GM18907 (cell line): ENCODE measurements around the gene STMN3.
A peak's percentile ranks its signal among the peaks of the same experiment; 100 is the strongest.
"Not testable (repeated sequence)": the region's sequence is repeated elsewhere in the genome, so short reads cannot be mapped to it uniquely, and the experiment has no call there.

Experiments
- ATAC-seq: cut with Tn5 transposase; IDR thresholded peaks from one replicate; pipeline ENCODE4 v1.9.1; 2021; ENCODE audit warnings: mild to moderate bottlenecking, moderate library complexity; ENCODE audit not compliant: unreplicated experiment

Gene STMN3

DNA sequence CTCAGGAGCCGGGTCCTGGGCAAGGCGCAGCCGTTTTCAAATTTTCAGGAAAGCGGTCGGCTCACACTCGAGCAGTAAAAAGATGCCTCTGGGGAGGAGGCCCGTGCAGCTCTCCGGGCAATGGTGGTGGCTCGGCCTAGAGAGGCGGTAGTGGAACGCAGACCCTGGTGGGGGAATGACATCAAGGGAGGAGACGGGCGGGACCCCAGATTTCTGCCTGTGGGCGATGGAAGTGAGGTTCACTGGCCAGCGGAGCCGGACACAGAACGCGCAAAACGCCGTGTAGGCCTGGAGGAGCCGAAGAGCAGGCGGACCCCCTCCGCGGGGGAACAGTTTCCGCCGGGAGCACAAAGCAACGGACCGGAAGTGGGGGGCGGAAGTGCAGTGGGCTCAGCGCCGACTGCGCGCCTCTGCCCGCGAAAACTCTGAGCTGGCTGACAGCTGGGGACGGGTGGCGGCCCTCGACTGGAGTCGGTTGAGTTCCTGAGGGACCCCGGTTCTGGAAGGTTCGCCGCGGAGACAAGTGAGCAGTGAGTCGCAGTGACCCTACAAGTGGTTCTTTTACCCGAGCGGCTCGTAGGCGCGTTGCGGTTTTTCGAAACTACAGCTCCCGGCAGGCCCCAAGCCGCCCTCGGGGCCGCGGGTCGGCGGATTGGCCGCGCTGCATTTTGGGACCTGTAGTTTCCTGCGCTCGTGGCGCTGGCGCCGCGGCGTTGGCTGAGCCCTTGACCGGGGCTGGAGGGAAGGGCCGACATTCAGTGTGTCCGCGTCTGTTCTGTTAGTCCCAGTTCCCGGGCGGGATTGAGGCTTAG lies 4.9 kb upstream of the STMN3 start, which contains the start of gene RTEL1:
Gene RTEL1, plus strand, starts transcription at position 376 of the 812 bp plus-strand sequence. CDS start 1,091 bp downstream, outside the sequence.
- peak; percentile 83 for ATAC-seq

GRCh38 chr20:63657260-63657936 lies 4.2 kb upstream of the STMN3 start:
- peak; percentile 2 for ATAC-seq

DNA sequence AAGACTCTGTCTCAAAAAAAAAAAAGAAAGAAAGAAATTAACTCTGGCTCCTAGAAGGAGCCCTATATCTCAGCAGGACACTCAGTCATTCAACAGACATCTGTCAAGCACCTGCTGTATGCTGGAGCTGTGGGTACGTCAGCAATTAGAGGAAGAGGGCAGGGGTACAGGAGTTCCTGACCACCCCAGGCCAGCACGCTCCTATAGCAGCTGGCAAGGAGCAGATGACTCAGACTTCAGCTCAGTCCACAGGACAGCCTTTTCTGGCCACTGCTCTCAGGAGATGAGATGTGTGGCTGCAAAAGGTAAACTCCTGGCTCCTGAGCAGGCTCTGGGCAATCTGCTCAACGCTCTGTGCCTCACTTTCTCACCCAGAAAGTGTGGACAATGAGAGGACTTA lies 3.2 kb upstream of the STMN3 start:
- ATAC-seq, result no peak

DNA sequence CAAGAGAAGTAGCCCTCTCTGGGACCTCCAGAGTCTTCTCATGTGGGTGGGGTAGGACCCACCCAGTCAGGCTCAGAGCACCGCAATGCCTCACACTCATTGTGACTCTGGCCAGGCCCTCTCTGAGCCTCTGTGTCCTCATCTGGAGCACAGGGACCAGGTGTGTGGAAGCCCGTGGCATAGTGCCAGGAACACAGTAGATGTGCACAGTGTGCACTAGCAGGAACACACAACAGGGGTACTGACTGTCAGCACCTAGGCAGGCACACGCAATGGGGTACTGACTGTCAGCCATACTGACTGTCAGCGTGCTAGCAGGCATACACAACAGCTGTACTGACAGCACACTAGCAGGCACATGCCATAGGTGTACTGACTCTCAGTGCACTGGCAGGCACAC lies 2.0 kb upstream of the STMN3 start:
- no peak for ATAC-seq

DNA sequence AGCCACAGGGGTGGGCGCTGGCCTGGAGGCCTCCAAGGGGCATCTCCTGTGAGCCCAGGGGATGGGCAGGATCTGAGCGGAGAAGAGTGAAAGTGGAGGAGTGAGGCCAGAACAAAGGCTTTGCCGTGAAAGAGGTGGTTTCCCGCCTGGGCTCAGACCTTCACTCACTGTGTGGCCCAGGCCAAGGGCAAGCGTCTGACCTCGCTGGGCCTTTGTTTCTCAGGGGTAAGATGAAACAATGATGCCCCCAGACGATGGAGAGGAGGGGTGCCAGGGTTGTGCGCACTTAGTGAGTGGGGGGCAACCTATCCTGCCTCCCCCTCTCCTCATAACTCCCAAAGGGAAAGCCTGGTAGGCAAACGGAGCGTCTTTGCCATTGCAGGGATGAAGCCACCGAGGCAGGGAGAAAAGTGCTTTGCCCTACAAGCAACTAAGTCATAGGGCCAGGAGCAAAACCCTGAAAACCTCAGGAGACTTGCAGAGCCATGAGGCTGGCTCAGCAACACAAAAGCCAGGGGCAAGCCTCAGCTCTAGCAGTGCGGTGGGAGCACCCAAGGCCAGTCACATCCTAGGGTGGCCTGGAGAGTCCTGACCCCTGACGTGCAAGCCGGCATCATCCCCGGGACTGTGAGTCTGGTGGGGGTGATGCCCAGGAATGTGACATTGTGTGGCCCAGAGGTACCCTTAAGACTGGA lies 897 bp upstream of the STMN3 start:
- ATAC-seq, result no peak

DNA sequence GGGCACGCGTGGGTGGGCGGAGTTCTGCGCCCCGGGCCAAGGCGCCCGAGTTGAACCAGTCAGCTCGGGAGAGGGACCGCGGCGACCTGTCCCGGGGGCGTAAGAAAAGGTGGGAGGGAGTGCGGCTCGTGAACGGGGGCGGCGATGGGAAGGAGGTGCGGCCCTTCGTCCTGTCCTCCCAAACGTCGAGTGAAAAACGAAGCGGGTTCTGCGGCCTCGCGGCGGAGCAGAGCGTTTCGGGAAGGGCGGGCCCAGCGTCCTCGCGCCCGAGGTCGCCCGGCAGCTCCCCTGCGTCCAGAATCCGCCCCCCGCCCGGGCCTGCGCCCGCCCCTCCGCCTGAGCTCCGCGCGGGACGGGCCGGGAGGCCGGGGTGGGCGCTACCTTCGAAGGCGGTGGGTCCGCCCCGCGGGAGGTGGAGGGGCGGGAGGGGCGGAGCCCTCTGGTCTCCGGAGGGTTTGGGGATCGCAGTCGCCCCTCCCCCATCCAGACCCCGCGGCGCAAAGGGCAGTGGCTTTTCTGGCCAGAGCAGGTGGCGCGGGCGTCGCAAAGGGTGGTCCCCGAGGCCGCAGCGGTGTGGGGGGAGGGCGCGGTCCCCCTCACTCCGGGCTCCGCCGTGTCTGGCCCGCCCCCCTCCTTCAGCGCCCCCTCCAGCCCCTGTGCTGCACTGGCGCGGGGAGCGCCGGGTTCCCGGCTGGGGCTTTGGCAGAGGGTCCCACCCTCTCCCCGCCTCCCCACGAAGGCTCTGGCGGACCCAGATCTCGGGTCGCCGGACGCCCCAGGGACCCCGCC lies 838 bp downstream of the STMN3 start:
- no peak for ATAC-seq

DNA sequence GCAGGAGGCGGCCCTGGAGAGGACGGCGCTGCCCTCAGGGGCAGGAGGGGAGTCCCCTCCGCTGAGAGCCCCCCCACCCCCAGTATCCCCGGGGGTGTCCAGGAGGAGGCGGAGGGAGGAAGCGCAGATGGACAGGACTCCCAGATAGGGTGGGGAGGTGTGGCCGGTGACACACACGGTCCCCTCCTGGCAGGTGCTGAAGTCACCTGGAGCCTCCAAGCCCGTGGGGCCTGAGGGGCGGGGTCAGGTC lies 1.4 kb downstream of the STMN3 start:
- no peak for ATAC-seq

DNA sequence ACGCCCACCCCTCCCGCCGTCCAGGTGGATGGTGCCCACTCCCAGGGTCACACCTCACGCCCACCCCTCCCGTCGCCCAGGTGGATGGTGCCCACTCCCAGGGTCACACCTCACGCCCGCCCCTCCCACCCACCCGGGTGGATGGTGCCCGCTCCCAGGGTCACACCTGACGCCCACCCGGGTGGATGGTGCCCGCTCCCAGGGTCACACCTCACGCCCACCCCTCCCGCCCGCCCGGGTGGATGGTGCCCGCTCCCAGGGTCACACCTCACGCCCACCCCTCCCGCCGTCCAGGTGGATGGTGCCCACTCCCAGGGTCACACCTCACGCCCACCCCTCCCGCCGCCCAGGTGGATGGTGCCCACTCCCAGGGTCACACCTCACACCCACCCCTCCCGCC lies 2.7 kb downstream of the STMN3 start:
- ATAC-seq, result not testable (repeated sequence)

GRCh38 chr20:63648895-63649589 lies 4.2 kb downstream of the STMN3 start:
- ATAC-seq, result no peak

DNA sequence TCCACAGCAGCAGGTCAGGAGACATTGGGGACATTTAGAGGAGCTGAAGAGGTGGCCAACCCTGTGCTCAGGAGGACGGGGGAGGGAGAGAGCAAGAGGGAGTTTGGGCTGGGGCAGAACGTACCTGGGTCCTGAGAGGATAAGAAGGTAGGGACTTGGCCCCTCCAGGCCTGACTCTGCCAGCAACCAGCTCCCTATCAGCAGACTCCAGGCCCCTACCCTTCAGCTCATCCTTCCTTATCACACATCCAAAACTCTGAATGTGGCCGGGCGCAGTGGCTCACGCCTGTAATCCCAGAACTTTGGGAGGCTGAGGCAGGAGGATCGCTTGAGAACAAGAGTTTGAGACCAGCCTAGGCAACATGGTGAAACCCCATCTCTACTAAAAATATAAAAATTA lies 5.0 kb downstream of the STMN3 start:
- no peak for ATAC-seq

DNA sequence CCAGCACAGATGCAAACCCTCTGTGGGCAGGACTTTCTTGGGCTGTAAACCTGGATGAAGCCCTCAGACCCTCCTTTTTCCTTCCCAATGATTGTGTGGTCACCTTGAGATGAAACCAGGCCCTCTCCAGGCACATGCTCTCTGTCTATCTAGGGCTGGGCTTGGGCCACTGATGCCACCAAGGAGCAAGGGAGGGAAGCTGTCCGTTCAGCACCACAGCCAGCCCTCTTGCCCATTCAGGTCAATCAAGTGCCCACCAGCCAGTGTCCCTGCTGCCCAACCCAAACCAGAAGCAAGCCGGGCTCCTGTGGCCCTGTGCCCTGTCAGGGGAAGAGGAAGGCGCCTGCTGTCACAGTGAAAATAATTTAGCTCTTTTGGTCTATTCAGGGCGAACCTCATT lies 8.0 kb downstream of the STMN3 start:
- ATAC-seq, result no peak

DNA sequence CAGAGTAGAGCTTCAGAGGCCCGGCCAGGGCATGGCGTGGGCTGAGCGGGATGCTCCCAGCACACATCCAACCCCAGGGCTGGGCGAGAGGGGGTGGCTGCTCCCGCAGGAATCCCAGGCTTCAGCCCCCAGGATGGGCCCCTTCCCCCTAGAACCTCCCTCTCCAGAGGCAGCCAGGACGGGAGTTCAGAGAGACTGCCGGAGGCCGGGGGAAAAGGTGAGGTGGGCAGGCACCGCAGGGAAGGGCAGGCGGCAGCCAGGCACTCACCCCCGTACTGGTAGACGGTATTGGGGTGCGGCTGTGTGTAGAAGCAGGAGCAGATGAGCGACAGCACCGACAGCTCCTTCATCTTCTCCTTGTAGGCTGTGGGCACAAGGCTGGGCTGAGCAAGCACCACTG lies 9.3 kb downstream of the STMN3 start:
- no peak for ATAC-seq

DNA sequence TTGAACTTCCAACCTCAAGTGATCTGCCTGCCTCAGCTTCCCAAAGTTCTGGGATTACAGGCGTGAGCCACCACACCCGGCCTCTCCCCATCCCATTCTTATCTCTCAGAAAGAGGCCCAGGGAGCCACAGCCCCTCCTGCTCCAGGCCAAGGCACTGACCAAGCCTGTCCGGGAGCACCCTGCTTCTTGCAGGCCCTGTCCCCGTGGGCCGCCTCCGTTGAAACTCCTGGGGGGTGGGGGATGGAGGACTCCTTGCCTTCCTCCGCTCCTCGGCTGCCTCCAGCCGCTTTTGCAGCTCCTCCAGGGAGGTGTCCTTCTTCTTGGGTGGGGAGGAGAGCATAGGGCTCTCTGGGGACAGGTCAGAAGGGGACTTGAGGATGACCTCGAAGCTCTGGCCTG lies 9.7 kb downstream of the STMN3 start:
- no peak for ATAC-seq

DNA sequence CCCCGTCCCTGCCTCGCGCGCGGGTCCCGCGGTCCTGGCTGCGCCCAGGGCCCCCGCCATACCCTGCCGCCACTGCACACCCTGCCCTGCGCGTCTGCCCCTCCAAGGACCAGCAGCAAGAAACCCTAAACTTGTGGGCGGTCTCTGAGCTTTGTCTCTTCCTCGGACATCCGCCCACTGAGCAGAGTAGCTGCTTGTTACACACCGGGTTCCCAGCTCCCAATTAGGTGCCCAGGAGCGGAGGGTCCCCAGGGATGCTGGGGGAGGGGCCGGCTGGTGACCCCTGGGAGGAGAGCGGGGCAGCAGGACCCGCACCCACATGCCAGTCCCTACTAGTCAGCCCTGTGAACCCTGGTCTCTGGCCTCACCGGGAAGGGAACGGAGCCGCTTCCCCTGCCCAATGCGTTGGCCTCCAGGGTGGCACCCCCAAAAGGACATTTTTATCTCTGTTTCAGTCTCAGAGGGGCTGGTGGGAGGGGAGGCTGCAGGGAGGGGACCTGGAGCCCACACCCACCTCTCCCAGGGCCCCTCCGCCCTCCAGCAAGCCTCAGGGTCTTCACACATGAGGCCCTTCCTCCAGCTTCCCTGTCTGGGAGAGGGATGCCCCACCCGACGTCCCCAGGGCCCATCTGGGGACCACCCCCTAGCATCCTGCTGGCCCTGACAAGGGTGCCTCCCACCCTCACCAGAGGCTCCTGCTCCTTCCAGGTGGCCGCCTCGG lies 10.5 kb downstream of the STMN3 start:
- ATAC-seq, result no peak

DNA sequence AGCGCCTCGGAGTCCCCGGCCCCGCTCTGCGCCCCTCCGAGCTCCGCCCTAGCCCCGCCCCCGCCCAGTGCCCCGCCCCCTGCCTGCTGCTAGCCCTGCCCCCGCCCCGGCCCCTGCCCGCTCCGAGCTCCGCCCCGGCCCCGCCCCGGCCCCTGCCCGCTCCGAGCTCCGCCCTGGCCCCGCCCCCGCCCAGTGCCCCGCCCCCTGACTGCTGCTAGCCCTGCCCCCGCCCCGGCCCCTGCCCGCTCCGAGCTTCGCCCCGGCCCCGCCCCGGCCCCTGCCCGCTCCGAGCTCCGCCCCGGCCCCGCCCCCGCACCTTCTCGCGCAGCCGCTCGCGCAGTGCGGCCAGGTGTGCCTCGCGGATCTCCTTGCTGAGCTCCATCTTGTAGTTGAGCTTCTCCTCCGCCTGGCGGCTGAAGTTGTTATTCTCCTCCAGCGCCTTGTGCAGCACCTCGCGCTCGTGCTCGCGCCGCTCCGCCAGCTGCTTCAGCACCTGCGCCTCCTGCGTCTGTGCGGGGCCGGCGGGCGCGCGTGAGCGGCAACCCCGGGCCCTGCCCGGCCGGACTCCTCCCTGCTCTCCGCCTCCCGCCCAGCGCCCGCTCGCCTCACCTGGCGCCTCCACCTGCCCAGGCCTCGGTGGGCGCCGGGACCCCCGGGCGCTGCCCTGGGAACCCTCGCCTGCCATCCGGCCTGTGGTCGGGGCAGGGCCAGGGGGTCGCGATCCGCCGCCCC lies 11.3 kb downstream of the STMN3 start:
- ATAC-seq, result peak; percentile 48

GRCh38 chr20:63641146-63641791 lies 12.0 kb downstream of the STMN3 start:
- ATAC-seq, result no peak

DNA sequence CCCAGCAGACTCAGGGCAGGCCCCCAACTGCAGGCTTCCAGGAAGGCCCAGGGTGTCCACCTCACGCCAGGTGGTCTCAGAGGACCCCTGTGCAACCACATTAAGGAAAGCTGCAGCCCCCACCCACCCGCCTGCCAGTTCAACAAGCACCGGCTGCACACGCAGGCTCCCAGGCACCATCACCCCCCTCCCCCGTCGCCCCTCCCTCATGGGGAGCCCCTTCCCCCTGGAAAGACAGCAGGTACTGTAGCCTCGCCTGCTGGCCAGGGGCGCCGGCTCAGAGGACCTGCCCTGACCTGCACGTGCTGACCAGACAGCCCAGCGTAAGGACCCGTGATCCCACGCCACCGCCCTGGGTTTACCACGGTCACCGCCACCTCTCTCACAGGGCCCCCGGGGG lies 12.5 kb downstream of the STMN3 start:
- not testable (repeated sequence) for ATAC-seq

GRCh38 chr20:63640086-63640485 lies 13.1 kb downstream of the STMN3 start:
- ATAC-seq, result no peak
